Neuronal stem cell (in vitro differentiated cells): ENCODE data around the gene PCNX2.

Source experiments
- DNase-seq: peaks from one replicate; pipeline ENCODE4 v3.0.0-alpha.2; 2013; ENCODE audit warnings: low spot score
- H2AFZ ChIP-seq: one replicate; pipeline ENCODE4 v1.6.1; 2013; ENCODE audit warnings: mild to moderate bottlenecking, low read length, inconsistent platforms
- H2AK5ac ChIP-seq: 2 replicates; pipeline ENCODE4 v1.6.1; 2013; ENCODE audit warnings: low read depth, mild to moderate bottlenecking, inconsistent platforms, low read length, moderate library complexity, mixed read lengths
- H2BK120ac ChIP-seq: 2 replicates; pipeline ENCODE4 v1.6.1; 2013; ENCODE audit warnings: low read depth, mild to moderate bottlenecking, inconsistent platforms, low read length, moderate library complexity, mixed read lengths
- H2BK12ac ChIP-seq: one replicate; pipeline ENCODE4 v1.6.1; 2013; ENCODE audit warnings: low read length, inconsistent platforms
- H2BK15ac ChIP-seq: 2 replicates; pipeline ENCODE4 v1.6.1; 2013; ENCODE audit warnings: mild to moderate bottlenecking, low read length, inconsistent platforms, mixed read lengths
- H2BK5ac ChIP-seq: one replicate; pipeline ENCODE4 v1.6.1; 2013; ENCODE audit warnings: inconsistent platforms, mild to moderate bottlenecking, low read length, moderate library complexity
- H3K14ac ChIP-seq: one replicate; pipeline ENCODE4 v1.6.1; 2013; ENCODE audit warnings: low read length, inconsistent platforms
- H3K18ac ChIP-seq: 2 replicates; pipeline ENCODE4 v1.6.1; 2013; ENCODE audit warnings: low read length, inconsistent platforms
- H3K23ac ChIP-seq: 2 replicates; pipeline ENCODE4 v1.6.1; 2013; ENCODE audit warnings: low read depth, mild to moderate bottlenecking, mixed read lengths, low read length, inconsistent platforms; ENCODE audit not compliant: poor library complexity
- H3K27ac ChIP-seq: replicated peaks from 3 replicates; pipeline ENCODE4 v1.5.1; 2013; ENCODE audit warnings: low read length, inconsistent platforms
- H3K27me3 ChIP-seq, 3 experiments: 2 replicates each; pipeline ENCODE4 v1.6.1; 2013; ENCODE audit warnings: low read length in 3 of 3, mild to moderate bottlenecking in 2 of 3, inconsistent platforms in 1 of 3, low read depth in 1 of 3, mixed read lengths in 1 of 3, moderate library complexity in 1 of 3; ENCODE audit not compliant: control insufficient read depth in 3 of 3, insufficient read depth in 3 of 3
- H3K36me3 ChIP-seq, 2 donors: replicated peaks in 1 of 2; 2 replicates each; pipeline ENCODE4 v1.6.1; 2013; ENCODE audit warnings: low read length in 2 of 2; ENCODE audit not compliant: control insufficient read depth in 2 of 2, insufficient read depth in 2 of 2
- H3K4ac ChIP-seq: 2 replicates; pipeline ENCODE4 v1.6.1; 2013; ENCODE audit warnings: inconsistent platforms, mild to moderate bottlenecking, low read length, moderate library complexity
- H3K4me1 ChIP-seq, 2 donors: 1 replicate in 1 of 2; 2 replicates in 1 of 2; pipeline ENCODE4 v1.6.1; 2013; ENCODE audit warnings: low read length in 2 of 2, low read depth in 1 of 2; ENCODE audit not compliant: control insufficient read depth in 2 of 2, insufficient read depth in 1 of 2
- H3K4me2 ChIP-seq: one replicate; pipeline ENCODE4 v1.6.1; 2013; ENCODE audit warnings: mild to moderate bottlenecking, low read length, inconsistent platforms; ENCODE audit not compliant: insufficient read depth, poor library complexity, severe bottlenecking
- H3K4me3 ChIP-seq, 2 donors: 2 replicates each; pipeline ENCODE4 v1.5.1; 2013; ENCODE audit warnings: low read length in 2 of 2, mild to moderate bottlenecking in 2 of 2, inconsistent platforms in 1 of 2, moderate library complexity in 1 of 2
- H3K79me1 ChIP-seq: one replicate; pipeline ENCODE4 v1.6.1; 2013; ENCODE audit warnings: low read depth, mild to moderate bottlenecking, inconsistent platforms, low read length, moderate library complexity
- H3K9ac ChIP-seq: one replicate; pipeline ENCODE4 v1.6.1; 2013; ENCODE audit warnings: mild to moderate bottlenecking, low read depth, low read length, inconsistent platforms; ENCODE audit not compliant: poor library complexity
- H3K9me3 ChIP-seq, 2 donors: replicated peaks in 1 of 2; 2 replicates each; pipeline versions ENCODE3 to v1.6.1; 2013; ENCODE audit warnings: low read length in 2 of 2, mild to moderate bottlenecking in 2 of 2, inconsistent platforms in 1 of 2, low read depth in 1 of 2, mixed read lengths in 1 of 2, moderate library complexity in 1 of 2; ENCODE audit not compliant: control insufficient read depth in 2 of 2, insufficient read depth in 1 of 2
- H4K8ac ChIP-seq: one replicate; pipeline ENCODE4 v1.6.1; 2013; ENCODE audit warnings: low read depth, mild to moderate bottlenecking, inconsistent platforms, low read length, moderate library complexity
- H4K91ac ChIP-seq: one replicate; pipeline ENCODE4 v1.6.1; 2013; ENCODE audit warnings: low read length, low read depth, mild to moderate bottlenecking, inconsistent platforms; ENCODE audit not compliant: poor library complexity
- WGBS, 2 donors: extraction: QIAGEN DNeasy Blood & Tissue Kit; methylation state at CpG; one replicate each; pipeline ENCODE4 v1.1.7; 2013; ENCODE audit warnings: missing lambda C conversion rate in 2 of 2, mixed read lengths in 1 of 2; ENCODE audit not compliant: insufficient read length in 2 of 2, insufficient replicate concordance in 1 of 2; ENCODE audit errors: extremely low coverage in 2 of 2; 5-methylcytosine and 5-hydroxymethylcytosine counted together

PCNX2 gene

DNA sequence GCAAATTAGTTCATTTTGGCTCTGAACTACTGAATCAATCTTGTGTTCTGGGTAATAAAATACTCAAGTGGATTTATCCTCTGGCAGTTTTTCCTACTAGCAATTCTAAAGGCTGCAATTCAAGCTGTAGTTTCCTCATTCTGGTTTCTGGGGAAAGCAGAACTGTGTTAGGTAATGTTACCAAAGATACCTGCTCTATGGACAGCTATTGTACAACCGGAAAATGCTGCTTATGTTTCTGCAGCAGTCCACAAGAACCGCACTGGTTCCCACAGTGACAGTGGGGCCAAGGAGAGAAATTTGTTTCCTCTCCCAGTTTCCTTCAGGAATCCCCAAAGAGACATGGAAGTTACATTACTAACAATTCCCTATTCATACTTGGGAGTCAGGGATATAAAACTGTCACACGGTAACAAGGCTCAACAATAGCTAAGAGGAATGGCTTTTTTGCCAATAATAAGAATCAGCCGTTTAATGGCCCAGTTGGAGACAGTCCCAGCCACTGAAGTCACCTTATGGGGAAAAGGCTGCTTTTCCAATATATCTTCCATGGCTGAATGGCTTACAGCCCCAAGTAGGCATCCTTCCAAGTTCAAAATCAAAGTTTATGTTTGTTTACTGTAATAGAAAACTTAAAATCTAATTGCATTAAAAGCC, 52.6 kb downstream of the PCNX2 start:
- Histone ChIP-seq H4K8ac (no peak overlapping the region), H2BK12ac (no peak overlapping the region), H3K9me3 (no peaks in the 10 kb centered on the region), H2AFZ (no peak overlapping the region), H3K4me2 (no peak overlapping the region), H3K79me1 (no peaks in the 10 kb centered on the region), H2BK15ac (no peak overlapping the region), H3K4me1 (no peaks in the 10 kb centered on the region), H3K9ac (no peak overlapping the region), H3K27ac (no peak overlapping the region), H2AK5ac (no peak overlapping the region), H3K27me3 (no peaks in the 10 kb centered on the region), H3K4ac (no peak overlapping the region), H3K14ac (no peak overlapping the region), H3K23ac (no peak overlapping the region), H3K18ac (no peak overlapping the region), H2BK5ac (no peak overlapping the region), H2BK120ac (no peak overlapping the region), H3K36me3 (no peaks in the 10 kb centered on the region), H4K91ac (no peak overlapping the region), H3K4me3 (no peak overlapping the region)
- DNase-seq, result no peak
- no CpG with 5 or more reads among the region's 4 CpGs for WGBS, 2 donors

DNA sequence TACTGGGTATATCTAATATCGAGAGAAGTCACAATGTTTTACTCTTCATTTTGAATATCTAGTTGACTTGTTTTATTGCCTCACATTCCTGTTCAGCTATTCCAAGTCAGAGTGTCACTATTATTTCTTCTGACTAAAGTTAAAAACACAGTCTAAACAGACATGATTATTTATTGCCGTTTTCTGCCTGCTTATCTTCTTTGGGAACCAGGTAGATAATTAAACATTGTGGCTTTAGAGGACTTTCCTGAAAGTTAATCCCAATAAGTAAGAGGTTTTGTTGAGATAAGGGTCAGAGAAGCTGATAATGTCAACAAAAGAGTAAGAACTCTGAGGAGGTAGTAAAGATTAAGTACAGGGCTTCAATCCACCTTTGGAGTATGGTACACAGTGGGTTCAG, 53.8 kb downstream of the PCNX2 start:
- H3K23ac ChIP-seq, result no peak overlapping the region
- H4K91ac ChIP-seq, result no peak overlapping the region

DNA sequence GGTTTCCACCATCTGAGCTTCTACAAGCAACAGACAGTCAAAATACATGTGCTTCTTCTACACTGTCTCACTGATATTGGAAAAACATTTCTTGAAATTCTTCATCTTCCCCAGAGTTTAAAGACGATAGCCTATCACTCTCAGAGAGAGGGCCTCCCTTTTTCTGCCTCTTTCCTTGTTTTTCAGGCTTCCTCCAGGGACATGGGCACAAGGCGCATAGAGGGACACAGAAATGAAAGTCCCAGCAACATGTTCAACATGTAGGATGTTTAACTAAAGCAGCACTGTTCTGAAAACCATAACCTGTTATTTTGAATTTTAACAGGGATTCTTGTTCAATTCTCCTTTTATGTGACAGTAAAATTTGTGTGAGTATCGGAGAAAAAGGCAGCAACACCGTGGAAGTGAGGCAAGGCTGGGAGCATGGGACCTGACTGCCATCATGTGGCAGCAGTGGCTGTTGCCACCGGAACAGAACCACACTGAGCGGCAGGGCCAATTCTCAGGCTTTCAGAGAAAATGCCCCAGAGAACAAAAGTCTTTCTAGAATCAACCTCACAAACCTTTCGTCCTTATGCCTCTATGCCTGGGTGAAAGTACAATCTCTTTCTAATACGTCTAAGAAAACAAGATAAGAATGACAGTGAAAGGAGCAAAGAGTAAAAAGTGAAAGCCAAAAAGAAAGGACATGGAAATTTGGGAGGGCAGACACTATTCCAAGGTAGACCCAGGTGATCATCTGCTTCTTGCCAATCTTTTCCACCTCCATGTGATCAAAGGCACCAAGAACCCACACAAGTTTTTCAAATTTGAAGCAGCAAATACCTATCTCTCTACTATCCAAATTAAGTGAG, 54.5 kb downstream of the PCNX2 start:
- DNase-seq, result peak; percentile 26
- H3K36me3 ChIP-seq, result peaks cover 0 to 6% of the 10 kb centered on the region in 2 donors
- H3K9ac ChIP-seq, result no peak overlapping the region
- H3K4me3 ChIP-seq, result no peak overlapping the region
- H3K27ac ChIP-seq, result no peak overlapping the region
- H3K4me1 ChIP-seq, result no peaks in the 10 kb centered on the region
- no peak overlapping the region for H3K4me2 ChIP-seq
- no peak overlapping the region for H2BK5ac ChIP-seq
- H3K14ac ChIP-seq, result no peak overlapping the region
- no peak overlapping the region for H4K91ac ChIP-seq
- WGBS, 2 donors, result no CpG with 5 or more reads among the region's 8 CpGs
- H2BK12ac ChIP-seq, result no peak overlapping the region
- no peaks in the 10 kb centered on the region for H3K79me1 ChIP-seq
- no peak overlapping the region for H2BK15ac ChIP-seq
- no peak overlapping the region for H2BK120ac ChIP-seq
- no peak overlapping the region for H4K8ac ChIP-seq
- no peaks in the 10 kb centered on the region for H3K9me3 ChIP-seq
- no peak overlapping the region for H3K23ac ChIP-seq
- H2AFZ ChIP-seq, result peak overlapping the region; percentile 14
- H3K4ac ChIP-seq, result no peak overlapping the region
- no peaks in the 10 kb centered on the region for H3K27me3 ChIP-seq
- no peak overlapping the region for H3K18ac ChIP-seq
- H2AK5ac ChIP-seq, result no peak overlapping the region

More for the DNA sequence above, 53.8 kb downstream of the PCNX2 start:
- H3K27ac ChIP-seq, result no peak overlapping the region
- no CpG with 5 or more reads among the region's 2 CpGs for WGBS, 2 donors
- no peak overlapping the region for H2BK120ac ChIP-seq
- no peak overlapping the region for H2AK5ac ChIP-seq
- no peak overlapping the region for H2AFZ ChIP-seq
- no peak overlapping the region for H3K18ac ChIP-seq
- H3K79me1 ChIP-seq, result no peaks in the 10 kb centered on the region
- H4K8ac ChIP-seq, result no peak overlapping the region
- H3K4me3 ChIP-seq, result no peak overlapping the region
- peaks cover 0 to 2% of the 10 kb centered on the region in 2 donors for H3K36me3 ChIP-seq
- no peak overlapping the region for H2BK15ac ChIP-seq
- H3K9me3 ChIP-seq, result no peaks in the 10 kb centered on the region
- H3K4ac ChIP-seq, result no peak overlapping the region
- DNase-seq, result no peak
- no peak overlapping the region for H3K9ac ChIP-seq
- no peak overlapping the region for H3K14ac ChIP-seq
- H3K4me1 ChIP-seq, result no peaks in the 10 kb centered on the region
- H3K27me3 ChIP-seq, result no peaks in the 10 kb centered on the region
- no peak overlapping the region for H2BK5ac ChIP-seq
- no peak overlapping the region for H3K4me2 ChIP-seq
- H2BK12ac ChIP-seq, result no peak overlapping the region

DNA sequence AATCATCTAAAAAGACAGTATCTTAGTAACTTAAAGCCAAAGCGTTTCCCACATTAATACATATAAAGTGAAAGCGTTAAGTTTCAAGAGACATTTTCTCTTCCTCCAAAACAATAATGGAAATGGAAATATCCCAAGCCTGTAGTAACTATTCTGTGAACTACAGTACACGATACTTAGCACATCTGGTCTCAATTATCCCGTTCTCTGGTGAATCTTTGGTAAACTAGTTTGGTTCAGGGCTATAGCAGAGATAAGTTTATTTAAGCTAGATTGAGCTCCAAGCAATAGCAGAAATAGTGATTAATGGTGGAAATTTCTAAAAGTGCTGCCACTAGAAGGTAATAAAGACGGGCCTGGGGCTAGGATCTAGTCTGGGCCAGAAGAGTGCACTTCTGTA, 55.2 kb downstream of the PCNX2 start:
- no peak for DNase-seq
- Histone ChIP-seq H3K4me3 (no peak overlapping the region), H3K14ac (no peak overlapping the region), H2AK5ac (no peak overlapping the region), H4K91ac (no peak overlapping the region), H4K8ac (no peak overlapping the region), H3K9me3 (no peaks in the 10 kb centered on the region), H3K4me1 (no peaks in the 10 kb centered on the region), H3K18ac (no peak overlapping the region), H3K27me3 (no peaks in the 10 kb centered on the region), H2BK12ac (no peak overlapping the region), H3K4ac (no peak overlapping the region), H3K23ac (no peak overlapping the region), H2BK120ac (no peak overlapping the region), H3K79me1 (no peaks in the 10 kb centered on the region), H3K27ac (no peak overlapping the region), H3K4me2 (no peak overlapping the region), H3K9ac (no peak overlapping the region), H2AFZ (no peak overlapping the region), H2BK15ac (no peak overlapping the region), H3K36me3 (peaks cover 0 to 6% of the 10 kb centered on the region in 2 donors), H2BK5ac (no peak overlapping the region)
- WGBS, 2 donors, result no CpG with 5 or more reads among the region's 5 CpGs
